HG03558 (cell line): ENCODE data around the gene PDPR.
"Not testable (repeated sequence)": the region's sequence is repeated elsewhere in the genome, so short reads cannot be mapped to it uniquely, and the experiment has no call there.

Source experiments
- ATAC-seq: cut with Tn5 transposase; IDR thresholded peaks from one replicate; pipeline ENCODE4 v1.9.1; 2021; ENCODE audit warnings: moderate number of reproducible peaks; ENCODE audit not compliant: unreplicated experiment; ENCODE audit errors: extremely low read depth

PDPR gene

GRCh38 chr16:70159355-70160348, 45.5 kb downstream of the PDPR start:
- no peak for ATAC-seq

GRCh38 chr16:70160388-70160787, 46.3 kb downstream of the PDPR start:
- no peak for ATAC-seq

GRCh38 chr16:70160821-70161220, 46.7 kb downstream of the PDPR start:
- ATAC-seq = no peak

- no peak for ATAC-seq
Observed at GRCh38 chr16:70161350-70161749, 47.2 kb downstream of the PDPR start.

GRCh38 chr16:70162041-70162451, 47.9 kb downstream of the PDPR start:
- ATAC-seq = no peak

GRCh38 chr16:70163596-70163995, 49.5 kb downstream of the PDPR start:
- ATAC-seq = no peak

GRCh38 chr16:70166688-70167087, 52.6 kb downstream of the PDPR start:
- not testable (repeated sequence) for ATAC-seq

- not testable (repeated sequence) for ATAC-seq
Observed at GRCh38 chr16:70173212-70173837, 59.2 kb downstream of the PDPR start, which contains the start of gene CLEC18C. Gene CLEC18C, plus strand, starts transcription at chr16:70173787. Its CDS starts 492 bp downstream, at chr16:70174279.

GRCh38 chr16:70173916-70174315, 59.8 kb downstream of the PDPR start:
- ATAC-seq = not testable (repeated sequence)

- not testable (repeated sequence) for ATAC-seq
Observed at GRCh38 chr16:70174387-70174932, 60.3 kb downstream of the PDPR start.

GRCh38 chr16:70187858-70188607, 73.9 kb downstream of the PDPR start:
- not testable (repeated sequence) for ATAC-seq

- not testable (repeated sequence) for ATAC-seq
Observed at GRCh38 chr16:70188608-70188915, 74.4 kb downstream of the PDPR start.

GRCh38 chr16:70190574-70190973, 76.4 kb downstream of the PDPR start:
- ATAC-seq = not testable (repeated sequence)

GRCh38 chr16:70196683-70197300, 82.7 kb downstream of the PDPR start:
- not testable (repeated sequence) for ATAC-seq

GRCh38 chr16:70197611-70198010, 83.5 kb downstream of the PDPR start:
- not testable (repeated sequence) for ATAC-seq

- not testable (repeated sequence) for ATAC-seq
Observed at GRCh38 chr16:70198230-70198629, 84.1 kb downstream of the PDPR start.

GRCh38 chr16:70198666-70199065, 84.5 kb downstream of the PDPR start:
- not testable (repeated sequence) for ATAC-seq

GRCh38 chr16:70199170-70199569, 85.0 kb downstream of the PDPR start:
- not testable (repeated sequence) for ATAC-seq

- ATAC-seq = not testable (repeated sequence)
Observed at GRCh38 chr16:70200063-70200462, 85.9 kb downstream of the PDPR start.

- not testable (repeated sequence) for ATAC-seq
Observed at GRCh38 chr16:70203508-70203907, 89.4 kb downstream of the PDPR start.
